HepG2 (cell line): ENCODE measurements around the gene ZKSCAN1. TPM values are rescaled to one million over a fixed set of nuclear protein-coding genes. Genes with fewer than 3 reads are reported as not detected.
A peak's percentile ranks its signal among the peaks of the same experiment; 100 is the strongest.

Source experiments
- CCAR2 ChIP-seq: fragments of 200-400 bp; formaldehyde crosslinking; optimal IDR thresholded peaks from 2 replicates; pipeline ENCODE3; 2018; ENCODE audit warnings: low read depth, mild to moderate bottlenecking, low read length, moderate library complexity
- CERS6 ChIP-seq: sonication (generic); formaldehyde crosslinking; IDR thresholded peaks from 2 replicates; pipeline ENCODE4 v1.5.0; 2020; ENCODE audit warnings: missing genetic modification reagents
- EZH2 ChIP-seq: conservative IDR thresholded peaks from 2 replicates; pipeline ENCODE4 v1.6.1; 2012; ENCODE audit warnings: mild to moderate bottlenecking, low read depth, low read length, moderate library complexity
- HDAC2 ChIP-seq: sonication (generic); formaldehyde crosslinking; IDR thresholded peaks from 2 replicates; pipeline ENCODE4 v1.4.0; 2020; ENCODE audit warnings: missing genetic modification reagents
- HNF4G ChIP-seq, 2 experiments: sonication (generic) in 1 of 2; formaldehyde crosslinking in 1 of 2; IDR thresholded peaks; 2 replicates each; pipeline versions ENCODE4 v1.4.0 to v1.6.1; 2011 to 2020; ENCODE audit warnings: borderline replicate concordance in 2 of 2, low read depth in 2 of 2, mild to moderate bottlenecking in 2 of 2, low read length in 1 of 2, missing genetic modification reagents in 1 of 2, moderate library complexity in 1 of 2
- HNRNPH1 ChIP-seq: fragments of 200-400 bp; formaldehyde crosslinking; optimal IDR thresholded peaks from 2 replicates; pipeline ENCODE3; 2017; ENCODE audit warnings: mild to moderate bottlenecking, low read depth, low read length
- HNRNPUL1 ChIP-seq: fragments of 200-400 bp; formaldehyde crosslinking; IDR thresholded peaks from 2 replicates; pipeline ENCODE4 v1.6.1; 2017; ENCODE audit warnings: low read depth, mild to moderate bottlenecking, low read length, moderate library complexity
- IKZF5 ChIP-seq: IDR thresholded peaks from 2 replicates; pipeline ENCODE4 v1.6.1; 2018; ENCODE audit warnings: missing genetic modification reagents, mild to moderate bottlenecking, missing compliant biosample characterization
- MIER3 ChIP-seq: IDR thresholded peaks from 2 replicates; pipeline ENCODE4 v1.6.1; 2016; ENCODE audit warnings: missing compliant biosample characterization, borderline replicate concordance
- NFYB ChIP-seq: sonication (generic); formaldehyde crosslinking; IDR thresholded peaks from 2 replicates; pipeline ENCODE4 v1.4.0; 2020; ENCODE audit warnings: missing genetic modification reagents
- NPAS2 ChIP-seq: sonication (generic); formaldehyde crosslinking; IDR thresholded peaks from 2 replicates; pipeline ENCODE4 v1.8.0; 2022; ENCODE audit warnings: mild to moderate bottlenecking, missing genetic modification reagents, borderline replicate concordance
- RFX3 ChIP-seq: IDR thresholded peaks from 2 replicates; pipeline ENCODE4 v1.6.1; 2016; ENCODE audit warnings: missing biosample characterization, missing genetic modification reagents
- TEF ChIP-seq: sonication (generic); formaldehyde crosslinking; IDR thresholded peaks from 2 replicates; pipeline ENCODE4 v1.5.0; 2020; ENCODE audit warnings: missing genetic modification reagents
- ZBTB7A ChIP-seq: sonication (generic); formaldehyde crosslinking; IDR thresholded peaks from 2 replicates; pipeline ENCODE4 v1.8.0; 2022; ENCODE audit warnings: mild to moderate bottlenecking, missing genetic modification reagents
- ZKSCAN5 ChIP-seq: sonication (generic); formaldehyde crosslinking; IDR thresholded peaks from 2 replicates; pipeline ENCODE4 v1.5.1; 2020; ENCODE audit warnings: mild to moderate bottlenecking, missing genetic modification reagents
- ZMYM3 ChIP-seq: sonication (generic); formaldehyde crosslinking; IDR thresholded peaks from 2 replicates; pipeline ENCODE4 v1.5.1; 2020; ENCODE audit warnings: mild to moderate bottlenecking, missing genetic modification reagents
- ZNF17 ChIP-seq: sonication (generic); formaldehyde crosslinking; IDR thresholded peaks from 2 replicates; pipeline ENCODE4 v1.5.0; 2020; ENCODE audit warnings: mild to moderate bottlenecking, missing genetic modification reagents
- ZNF232 ChIP-seq: sonication (generic); formaldehyde crosslinking; IDR thresholded peaks from 2 replicates; pipeline ENCODE4 v1.4.0; 2020; ENCODE audit warnings: missing genetic modification reagents, borderline replicate concordance
- ZNF234 ChIP-seq: sonication (generic); formaldehyde crosslinking; conservative IDR thresholded peaks from 2 replicates; pipeline ENCODE4 v1.5.1; 2020; ENCODE audit warnings: mild to moderate bottlenecking, missing genetic modification reagents
- ZNF235 ChIP-seq: sonication (generic); formaldehyde crosslinking; IDR thresholded peaks from 2 replicates; pipeline ENCODE4 v1.8.1; 2023; ENCODE audit warnings: mild to moderate bottlenecking, missing genetic modification reagents, borderline replicate concordance
- ZNF282 ChIP-seq: fragments of 450-650 bp; IDR thresholded peaks from 2 replicates; pipeline ENCODE4 v1.6.1; 2018; ENCODE audit not compliant: partially characterized antibody
- ZNF558 ChIP-seq: sonication (generic); formaldehyde crosslinking; IDR thresholded peaks from 2 replicates; pipeline ENCODE4 v1.9.0; 2022; ENCODE audit warnings: mild to moderate bottlenecking, missing genetic modification reagents, borderline replicate concordance
- ZNF576 ChIP-seq: sonication (generic); formaldehyde crosslinking; IDR thresholded peaks from 2 replicates; pipeline ENCODE4 v1.4.0; 2020; ENCODE audit warnings: mild to moderate bottlenecking, missing genetic modification reagents
- ZNF674 ChIP-seq: sonication (generic); formaldehyde crosslinking; IDR thresholded peaks from 2 replicates; pipeline ENCODE4 v1.5.0; 2020; ENCODE audit warnings: low read depth, mild to moderate bottlenecking, missing genetic modification reagents
- ZNF7 ChIP-seq: IDR thresholded peaks from 2 replicates; pipeline ENCODE4 v1.6.1; 2016; ENCODE audit warnings: missing biosample characterization, missing genetic modification reagents
- ZUFSP ChIP-seq: sonication (generic); formaldehyde crosslinking; IDR thresholded peaks from 2 replicates; pipeline ENCODE4 v1.9.0; 2021; ENCODE audit warnings: missing genetic modification reagents, mild to moderate bottlenecking, borderline replicate concordance
- polyA plus RNA-seq, 8 experiments: library from polyadenylated mRNA; depleted of rRNA in 3 of 8; stranded (reverse) in 7 of 8; unstranded in 1 of 8; fragments of >200 nt; fragmentation: Illumina TruSeq in 4 of 8; extraction: Trizol in 4 of 8; gene quantifications; 2 replicates each; pipeline versions ENCODE4 v1.2.1 to v1.2.3, GENCODE V29; 2011 to 2016; ENCODE audit warnings: low read depth in 4 of 8, missing spikeins in 1 of 8, mixed read lengths in 1 of 8; ENCODE audit not compliant: insufficient read depth in 1 of 8
- total RNA-seq, 5 experiments: library from RNA; depleted of rRNA; stranded (reverse); fragments of >200 nt; fragmentation: Illumina TruSeq; extraction: Trizol; gene quantifications; 2 replicates each; pipeline ENCODE4 v1.2.3, GENCODE V29; 2016; ENCODE audit warnings: low read depth in 1 of 5

ZKSCAN1 gene
- total and polyA plus RNA-seq, 2 of the 13 experiments (the other 11 are each of a cell fraction or from before 2014, with no cell fraction given), result 46.4 to 60.6 TPM

GRCh38 chr7:99997545-99998137 is 17.8 kb upstream of the ZKSCAN1 start (continued):
- no peak for TF ChIP-seq HNRNPH1
- no peak for TF ChIP-seq NPAS2
- TF ChIP-seq CCAR2, result no peak
- TF ChIP-seq ZNF674, result 0 out of 2 replicates have a peak, but pooled peaks have one; percentile 75
- TF ChIP-seq HNF4G (IDR thresholded peaks at IDR 0.05; ENCODE audit: borderline replicate concordance, low read depth, low read length), result peak; percentile 30; the same call in 1 of the 2 replicates
- no peak; the same call in 1 of the 2 replicates for TF ChIP-seq HNF4G (CRISPR knock-in tag; IDR thresholded peaks at IDR 0.05; ENCODE audit: borderline replicate concordance, low read depth)
- peak; percentile 70; the same call in 1 of the 2 replicates for TF ChIP-seq ZBTB7A (CRISPR knock-in tag)
- TF ChIP-seq ZNF17, result no peak
- TF ChIP-seq ZNF232 (CRISPR knock-in tag), result peak; percentile 60; the same call in 1 of the 2 replicates
- TF ChIP-seq CERS6 (CRISPR knock-in tag), result no peak
- TF ChIP-seq HNRNPUL1, result no peak
- TF ChIP-seq ZNF576, result no peak
- no peak for TF ChIP-seq ZNF282
- TF ChIP-seq ZUFSP, result no peak
- TF ChIP-seq ZKSCAN5, result no peak
- TF ChIP-seq ZNF558 (CRISPR knock-in tag), result no peak
- no peak for TF ChIP-seq ZNF234 (CRISPR knock-in tag)
- no peak for TF ChIP-seq ZNF235
- peak; percentile 94 for TF ChIP-seq IKZF5 (CRISPR knock-in tag)
- TF ChIP-seq NFYB, result peak; percentile 25; the same call in 1 of the 2 replicates
- TF ChIP-seq RFX3 (CRISPR knock-in tag), result no peak
- peak; percentile 84 for TF ChIP-seq HDAC2 (CRISPR knock-in tag)
- 0 out of 2 replicates have a peak, but pooled peaks have one; percentile 28 for TF ChIP-seq TEF
- no peak for TF ChIP-seq EZH2
- TF ChIP-seq ZMYM3 (CRISPR knock-in tag), result peak; percentile 79; the same call in 1 of the 2 replicates
- peak; percentile 75; the same call in 1 of the 2 replicates for TF ChIP-seq MIER3
- no peak for TF ChIP-seq ZNF7 (CRISPR knock-in tag)
